K562 (cell line): ENCODE data around the gene PGBD1. TPM values are rescaled to one million over a fixed set of nuclear protein-coding genes. Genes with fewer than 3 reads are reported as not detected.

Source experiments
- E2F1 ChIP-seq: sonication (generic); formaldehyde crosslinking; IDR thresholded peaks from 2 replicates; pipeline ENCODE4 v1.8.1; 2023; ENCODE audit warnings: mild to moderate bottlenecking, missing genetic modification reagents, moderate library complexity
- ELK1 ChIP-seq: sonication (generic); formaldehyde crosslinking; IDR thresholded peaks from 2 replicates; pipeline ENCODE4 v1.8.1; 2022; ENCODE audit warnings: missing genetic modification reagents
- ERF ChIP-seq: fragments of 450-650 bp; formaldehyde crosslinking; IDR thresholded peaks from 2 replicates; pipeline ENCODE4 v1.4.0; 2020; ENCODE audit warnings: mild to moderate bottlenecking, mixed read lengths
- FUS ChIP-seq: fragments of 200-400 bp; formaldehyde crosslinking; optimal IDR thresholded peaks from 2 replicates; pipeline ENCODE3; 2017; ENCODE audit warnings: low read depth, low read length
- GMEB1 ChIP-seq: fragments of 250-450 bp; sonication (Bioruptor Pico); IDR thresholded peaks from 2 replicates; pipeline ENCODE4 v1.4.0; 2020; ENCODE audit warnings: mild to moderate bottlenecking
- HES1 ChIP-seq: fragments of 450-650 bp; IDR thresholded peaks from 2 replicates; pipeline ENCODE4 v1.6.1; 2016; ENCODE audit warnings: low read depth, mild to moderate bottlenecking, moderate library complexity
- HIVEP1 ChIP-seq: fragments of 250-450 bp; sonication (Bioruptor Pico); IDR thresholded peaks from 2 replicates; pipeline ENCODE4 v1.4.0; 2020; ENCODE audit warnings: mild to moderate bottlenecking
- MAFK ChIP-seq: IDR thresholded peaks from 2 replicates; pipeline ENCODE4 v1.6.1; 2011; ENCODE audit warnings: low read length, improper control_type of control experiment
- MEF2D ChIP-seq: conservative IDR thresholded peaks from 2 replicates; pipeline ENCODE4 v1.6.1; 2016; ENCODE audit warnings: low read depth, missing genetic modification characterization, missing compliant biosample characterization
- MEIS2 ChIP-seq: fragments of 450-650 bp; IDR thresholded peaks from 2 replicates; pipeline ENCODE4 v1.6.1; 2014; ENCODE audit warnings: mild to moderate bottlenecking; ENCODE audit not compliant: partially characterized antibody
- NCOA2 ChIP-seq, 2 experiments: fragments of 450-650 bp; IDR thresholded peaks; 2 replicates each; pipeline ENCODE4 v1.6.1; 2018; ENCODE audit warnings: mild to moderate bottlenecking in 2 of 2, moderate library complexity in 1 of 2; ENCODE audit not compliant: partially characterized antibody in 2 of 2
- POLR2A ChIP-seq: fragments of 450-650 bp; conservative IDR thresholded peaks from 2 replicates; pipeline ENCODE4 v1.6.1; 2016
- TCFL5 ChIP-seq: fragments of 250-450 bp; sonication (Bioruptor Pico); conservative IDR thresholded peaks from 2 replicates; pipeline ENCODE4 v1.6.1; 2021; ENCODE audit warnings: mild to moderate bottlenecking, moderate library complexity, matching md5 sums
- ZKSCAN1 ChIP-seq: fragments of 150-350 bp; IDR thresholded peaks from 2 replicates; pipeline ENCODE4 v1.6.1; 2016; ENCODE audit warnings: low read depth, low read length
- ZNF449 ChIP-seq: fragments of 250-450 bp; sonication (Bioruptor Pico); IDR thresholded peaks from 2 replicates; pipeline ENCODE4 v1.8.0; 2022; ENCODE audit warnings: moderate library complexity, mild to moderate bottlenecking, inconsistent platforms
- ZNF707 ChIP-seq: fragments of 250-450 bp; sonication (Bioruptor Pico); conservative IDR thresholded peaks from 2 replicates; pipeline ENCODE4 v1.8.0; 2022; ENCODE audit warnings: inconsistent platforms, mild to moderate bottlenecking, moderate library complexity
- polyA plus RNA-seq, 8 experiments: library from polyadenylated mRNA; depleted of rRNA in 4 of 8; stranded (reverse) in 5 of 8; unstranded in 3 of 8; fragments of >200 nt; fragmentation: Nextera tagmentation in 2 of 8; fragmentation: Illumina TruSeq in 1 of 8; extraction: Ambion mirVana in 2 of 8; extraction: Trizol in 1 of 8; gene quantifications; 2 replicates each; pipeline versions ENCODE4 v1.2.1 to v1.2.3, GENCODE V29; 2011 to 2014; ENCODE audit warnings: inconsistent platforms in 1 of 8, missing spikeins in 1 of 8
- total RNA-seq, 7 experiments: library from RNA; depleted of rRNA in 6 of 7; stranded (reverse); fragments of >200 nt in 6 of 7; fragmentation: Illumina TruSeq in 2 of 7; extraction: Trizol in 2 of 7; gene quantifications; 2 replicates each; pipeline versions ENCODE4 v1.2.1 to v1.2.3, GENCODE V29; 2011 to 2021; ENCODE audit warnings: low replicate concordance in 1 of 7

PGBD1 gene
- total and polyA plus RNA-seq, 9 of the 15 experiments (the other 6 are each of a cell fraction or from before 2014, with no cell fraction given): 3.3 to 9.0 (median 7.3) TPM

- TF ChIP-seq HES1: no peak
- peak; percentile 11 for TF ChIP-seq ZKSCAN1
- no peak for TF ChIP-seq NCOA2 (IDR thresholded peaks at IDR 0.05; ENCODE audit: partially characterized antibody in 2 of 2)
- TF ChIP-seq ZNF449 (CRISPR knock-in tag): 0 out of 2 replicates have a peak, but pooled peaks have one; percentile 46
- peak; percentile 99 for TF ChIP-seq POLR2A
- peak; percentile 82 for TF ChIP-seq MEIS2
- TF ChIP-seq HIVEP1 (CRISPR knock-in tag): no peak; the same call in 1 of the 2 replicates
- no peak for TF ChIP-seq ELK1 (CRISPR knock-in tag)
- TF ChIP-seq FUS: no peak
- no peak for TF ChIP-seq MEF2D (tag)
- 0 out of 2 replicates have a peak, but pooled peaks have one; percentile 9 for TF ChIP-seq GMEB1 (CRISPR knock-in tag)
- peak; percentile 1; the same call in 1 of the 2 replicates for TF ChIP-seq MAFK
- TF ChIP-seq ZNF707 (CRISPR knock-in tag): 0 out of 2 replicates have a peak, but pooled peaks have one; percentile 15
- no peak for TF ChIP-seq TCFL5 (CRISPR knock-in tag)
- peak; percentile 24 for TF ChIP-seq ERF (CRISPR knock-in tag)
- no peak; the same call in 1 of the 2 replicates for TF ChIP-seq E2F1 (CRISPR knock-in tag)
Measured at GRCh38 chr6:28335564-28336283, 54.4 kb downstream of the PGBD1 start, which contains the start of gene ZSCAN31 (continued).
